WTC11 (cell line): Measurements from ENCODE around the gene ZNF501. TPM values are rescaled to one million over a fixed set of nuclear protein-coding genes. Genes with fewer than 3 reads are reported as not detected.

Experiments used
- ARID4B ChIP-seq: sonication (generic); formaldehyde crosslinking; IDR thresholded peaks from 2 replicates; pipeline ENCODE4 v1.8.0; 2023; ENCODE audit warnings: missing genetic modification reagents, mild to moderate bottlenecking, borderline replicate concordance
- CREM ChIP-seq: sonication (generic); formaldehyde crosslinking; IDR thresholded peaks from 2 replicates; pipeline ENCODE4 v1.8.1; 2022; ENCODE audit warnings: mild to moderate bottlenecking, missing genetic modification reagents, moderate library complexity
- E2F5 ChIP-seq: sonication (generic); formaldehyde crosslinking; IDR thresholded peaks from 2 replicates; pipeline ENCODE4 v1.8.1; 2022; ENCODE audit warnings: mild to moderate bottlenecking, moderate library complexity, missing genetic modification reagents
- EMX1 ChIP-seq: fragments of 250-450 bp; sonication (Bioruptor Pico); IDR thresholded peaks from 2 replicates; pipeline ENCODE4 v1.8.0; 2021; ENCODE audit warnings: mild to moderate bottlenecking
- ESRRA ChIP-seq: sonication (generic); formaldehyde crosslinking; IDR thresholded peaks from 2 replicates; pipeline ENCODE4 v1.8.1; 2022; ENCODE audit warnings: mild to moderate bottlenecking, missing genetic modification reagents, borderline replicate concordance
- ETV6 ChIP-seq: sonication (generic); formaldehyde crosslinking; IDR thresholded peaks from 2 replicates; pipeline ENCODE4 v1.8.1; 2022; ENCODE audit warnings: mild to moderate bottlenecking, missing genetic modification reagents
- FOXP1 ChIP-seq: sonication (generic); formaldehyde crosslinking; IDR thresholded peaks from 2 replicates; pipeline ENCODE4 v1.8.0; 2022; ENCODE audit warnings: missing genetic modification reagents, mild to moderate bottlenecking, moderate library complexity, borderline replicate concordance
- FOXP4 ChIP-seq: sonication (generic); formaldehyde crosslinking; IDR thresholded peaks from 2 replicates; pipeline ENCODE4 v1.8.0; 2022; ENCODE audit warnings: mild to moderate bottlenecking, missing genetic modification reagents
- GABPB1 ChIP-seq: sonication (generic); formaldehyde crosslinking; IDR thresholded peaks from 2 replicates; pipeline ENCODE4 v1.8.1; 2023; ENCODE audit warnings: mild to moderate bottlenecking, missing genetic modification reagents
- NFATC4 ChIP-seq: fragments of 250-450 bp; sonication (Bioruptor Pico); IDR thresholded peaks from 2 replicates; pipeline ENCODE4 v1.9.0; 2021; ENCODE audit warnings: mild to moderate bottlenecking
- NFYB ChIP-seq: sonication (generic); formaldehyde crosslinking; conservative IDR thresholded peaks from 2 replicates; pipeline ENCODE4 v1.8.0; 2022; ENCODE audit warnings: low read depth, missing genetic modification reagents
- RELA ChIP-seq: sonication (generic); formaldehyde crosslinking; IDR thresholded peaks from 2 replicates; pipeline ENCODE4 v1.8.1; 2022; ENCODE audit warnings: missing genetic modification reagents, mild to moderate bottlenecking, borderline replicate concordance
- SMAD4 ChIP-seq: sonication (generic); formaldehyde crosslinking; IDR thresholded peaks from 2 replicates; pipeline ENCODE4 v1.8.0; 2022; ENCODE audit warnings: mild to moderate bottlenecking, missing genetic modification reagents
- TEAD4 ChIP-seq: sonication (generic); formaldehyde crosslinking; IDR thresholded peaks from 2 replicates; pipeline ENCODE4 v1.8.0; 2022; ENCODE audit warnings: mild to moderate bottlenecking, missing genetic modification reagents
- USF2 ChIP-seq: sonication (generic); formaldehyde crosslinking; IDR thresholded peaks from 2 replicates; pipeline ENCODE4 v1.8.1; 2023; ENCODE audit warnings: mild to moderate bottlenecking, missing genetic modification reagents, moderate library complexity
- ZBTB43 ChIP-seq: sonication (generic); formaldehyde crosslinking; IDR thresholded peaks from 2 replicates; pipeline ENCODE4 v1.8.1; 2023; ENCODE audit warnings: mild to moderate bottlenecking, missing genetic modification reagents
- ZNF532 ChIP-seq: fragments of 250-450 bp; sonication (Bioruptor Pico); IDR thresholded peaks from 2 replicates; pipeline ENCODE4 v1.9.0; 2021; ENCODE audit warnings: mild to moderate bottlenecking, borderline replicate concordance
- ZSCAN18 ChIP-seq: fragments of 250-450 bp; sonication (Bioruptor Pico); IDR thresholded peaks from 2 replicates; pipeline ENCODE4 v2.1.2; 2022; ENCODE audit warnings: mild to moderate bottlenecking, moderate library complexity
- total RNA-seq: library from RNA; stranded (reverse); gene quantifications from 3 replicates; pipeline ENCODE4 v1.2.3, GENCODE V29; 2021

Gene ZNF501
- total RNA-seq, 1 experiment from 2014 or later: 8.8 TPM

GRCh38 chr3:44685128-44685800 is 44.2 kb upstream of the ZNF501 start (continued):
- TF ChIP-seq ZSCAN18 (no peak), ARID4B (CRISPR knock-in tag) (peak; percentile 89; the same call in 1 of the 2 replicates), ZNF532 (CRISPR knock-in tag) (no peak), EMX1 (no peak), NFYB (CRISPR knock-in tag) (no peak), NFATC4 (CRISPR knock-in tag) (no peak), RELA (no peak), SMAD4 (0 out of 2 replicates have a peak, but pooled peaks have one; percentile 19), E2F5 (CRISPR knock-in tag) (peak; percentile 53; the same call in 1 of the 2 replicates), GABPB1 (CRISPR knock-in tag) (peak; percentile 28; the same call in 1 of the 2 replicates), ESRRA (CRISPR knock-in tag) (no peak), ZBTB43 (CRISPR knock-in tag) (peak; percentile 51; the same call in 1 of the 2 replicates), FOXP1 (CRISPR knock-in tag) (peak; percentile 72), CREM (peak; percentile 79; the same call in 1 of the 2 replicates), FOXP4 (peak; percentile 30; the same call in 1 of the 2 replicates), TEAD4 (CRISPR knock-in tag) (0 out of 2 replicates have a peak, but pooled peaks have one; percentile 36), ETV6 (CRISPR knock-in tag) (0 out of 2 replicates have a peak, but pooled peaks have one; percentile 51), USF2 (CRISPR knock-in tag) (no peak)
